Mesenchymal stem cell (in vitro differentiated cells and primary cell): Measurements from ENCODE around the gene FAM83B.
A peak's percentile ranks its signal among the peaks of the same experiment; 100 is the strongest.

Source experiments
- DNase-seq: peaks from one replicate; pipeline ENCODE4 v3.0.0-alpha.2; 2013
- H2AFZ ChIP-seq: one replicate; pipeline ENCODE4 v1.6.1; 2013; ENCODE audit warnings: low read depth, mild to moderate bottlenecking, control low read depth, inconsistent platforms, low read length, moderate library complexity
- H2AK5ac ChIP-seq: 2 replicates; pipeline ENCODE4 v1.6.1; 2013; ENCODE audit warnings: low read length, moderate library complexity, mild to moderate bottlenecking, inconsistent platforms; ENCODE audit not compliant: severe bottlenecking
- H2BK120ac ChIP-seq: one replicate; pipeline ENCODE4 v1.6.1; 2013; ENCODE audit warnings: low read depth, mild to moderate bottlenecking, inconsistent platforms, low read length, moderate library complexity
- H2BK12ac ChIP-seq, 2 experiments: one replicate each; pipeline ENCODE4 v1.6.1; 2013; ENCODE audit warnings: inconsistent platforms in 2 of 2, low read length in 2 of 2, mild to moderate bottlenecking in 2 of 2, moderate library complexity in 2 of 2, control low read depth in 1 of 2
- H2BK15ac ChIP-seq: one replicate; pipeline ENCODE4 v1.6.1; 2013; ENCODE audit warnings: mild to moderate bottlenecking, low read depth, inconsistent platforms; ENCODE audit not compliant: poor library complexity, severe bottlenecking
- H2BK5ac ChIP-seq: 2 replicates; pipeline ENCODE4 v1.6.1; 2013; ENCODE audit warnings: low read depth, mild to moderate bottlenecking, low read length, control low read depth, inconsistent platforms; ENCODE audit not compliant: poor library complexity, severe bottlenecking
- H3K14ac ChIP-seq, 2 experiments: one replicate each; pipeline ENCODE4 v1.6.1; 2013; ENCODE audit warnings: inconsistent platforms in 2 of 2, low read length in 2 of 2, control low read depth in 1 of 2, mild to moderate bottlenecking in 1 of 2, moderate library complexity in 1 of 2
- H3K18ac ChIP-seq, 2 experiments: one replicate each; pipeline ENCODE4 v1.6.1; 2013; ENCODE audit warnings: inconsistent platforms in 2 of 2, low read length in 2 of 2, control low read depth in 1 of 2, low read depth in 1 of 2, mild to moderate bottlenecking in 1 of 2
- H3K23ac ChIP-seq, 2 experiments: one replicate each; pipeline ENCODE4 v1.6.1; 2013; ENCODE audit warnings: inconsistent platforms in 2 of 2, low read length in 2 of 2, mild to moderate bottlenecking in 2 of 2, moderate library complexity in 2 of 2, control low read depth in 1 of 2
- H3K27ac ChIP-seq: 2 replicates; pipeline ENCODE4 v1.5.1; 2013; ENCODE audit warnings: mild to moderate bottlenecking, moderate library complexity, low read length, control low read depth, inconsistent platforms; ENCODE audit not compliant: poor library complexity, severe bottlenecking
- H3K27me3 ChIP-seq, 2 experiments: 2 replicates each; pipeline versions ENCODE4 v1.6.1 to v1.7.0; 2013; ENCODE audit warnings: low read length in 2 of 2, mild to moderate bottlenecking in 2 of 2, moderate library complexity in 2 of 2, control low read depth in 1 of 2, inconsistent platforms in 1 of 2; ENCODE audit not compliant: control insufficient read depth in 1 of 2, insufficient read depth in 1 of 2
- H3K36me3 ChIP-seq, 2 experiments: 2 replicates each; pipeline versions ENCODE4 v1.6.1 to v1.7.0; 2013; ENCODE audit warnings: low read length in 2 of 2, control low read depth in 1 of 2, inconsistent platforms in 1 of 2, low read depth in 1 of 2, mild to moderate bottlenecking in 1 of 2; ENCODE audit not compliant: insufficient read depth in 2 of 2, control insufficient read depth in 1 of 2
- H3K4ac ChIP-seq, 2 experiments: one replicate each; pipeline ENCODE4 v1.6.1; 2013; ENCODE audit warnings: inconsistent platforms in 2 of 2, low read length in 2 of 2, mild to moderate bottlenecking in 2 of 2, moderate library complexity in 2 of 2, control low read depth in 1 of 2, low read depth in 1 of 2
- H3K4me1 ChIP-seq: 2 replicates; pipeline ENCODE4 v1.6.1; 2013; ENCODE audit warnings: low read depth, low read length, control low read depth; ENCODE audit not compliant: control insufficient read depth, insufficient read depth
- H3K4me2 ChIP-seq: 2 replicates; pipeline ENCODE4 v1.6.1; 2013; ENCODE audit warnings: low read length, mild to moderate bottlenecking, inconsistent platforms; ENCODE audit not compliant: poor library complexity, severe bottlenecking
- H3K4me3 ChIP-seq, 2 experiments: 2 replicates each; pipeline versions ENCODE4 v1.5.1 to v1.7.0; 2013; ENCODE audit warnings: low read length in 2 of 2, mild to moderate bottlenecking in 2 of 2, control low read depth in 1 of 2, low read depth in 1 of 2; ENCODE audit not compliant: insufficient read depth in 1 of 2
- H3K79me1 ChIP-seq: replicated peaks from 2 replicates; pipeline ENCODE4 v1.6.1; 2013; ENCODE audit warnings: mild to moderate bottlenecking, control low read depth, low read length, inconsistent platforms; ENCODE audit not compliant: poor library complexity, severe bottlenecking
- H3K9ac ChIP-seq: 2 replicates; pipeline ENCODE4 v1.7.0; 2013; ENCODE audit warnings: mild to moderate bottlenecking, low read length, moderate library complexity
- H3K9me3 ChIP-seq: 2 replicates; pipeline ENCODE4 v1.7.0; 2013; ENCODE audit warnings: mild to moderate bottlenecking, low read length; ENCODE audit not compliant: control insufficient read depth
- H4K8ac ChIP-seq: one replicate; pipeline ENCODE4 v1.6.1; 2013; ENCODE audit warnings: inconsistent platforms, mild to moderate bottlenecking, low read length, moderate library complexity
- H4K91ac ChIP-seq: one replicate; pipeline ENCODE4 v1.6.1; 2013; ENCODE audit warnings: mild to moderate bottlenecking, low read length, inconsistent platforms
- WGBS: methylation state at CpG from one replicate; pipeline ENCODE4 v1.1.7; 2013; ENCODE audit warnings: mixed read lengths; 5-methylcytosine and 5-hydroxymethylcytosine counted together

Gene FAM83B

GRCh38 chr6:54981647-54982046 is 135.1 kb downstream of the FAM83B start:
- Histone ChIP-seq H2BK12ac (no peak overlapping the region), H3K27me3 (no peaks in the 10 kb centered on the region), H2BK120ac (no peak overlapping the region), H3K27ac (no peak overlapping the region), H4K91ac (no peak overlapping the region), H4K8ac (no peak overlapping the region), H2AFZ (no peak overlapping the region), H2BK15ac (no peak overlapping the region), H3K23ac (no peak overlapping the region), H3K36me3 (no peaks in the 10 kb centered on the region), H3K4me2 (no peak overlapping the region), H3K4me1 (no peaks in the 10 kb centered on the region), H3K9me3 (peaks cover 19% of the 10 kb centered on the region), H3K4ac (no peak overlapping the region), H3K18ac (no peak overlapping the region), H3K14ac (no peak overlapping the region), H2BK5ac (no peak overlapping the region), H3K4me3 (no peak overlapping the region), H3K79me1 (no peaks in the 10 kb centered on the region), H3K9ac (no peak overlapping the region), H2AK5ac (no peak overlapping the region)
- 78% methylated on average over 3 of the region's 3 CpGs for WGBS
- DNase-seq, result no peak

- Histone ChIP-seq H4K8ac (no peak overlapping the region), H3K4me3 (no peak overlapping the region), H2BK15ac (no peak overlapping the region), H3K23ac (no peak overlapping the region), H2BK5ac (no peak overlapping the region), H3K36me3 (no peaks in the 10 kb centered on the region), H3K4ac (no peak overlapping the region), H2BK120ac (no peak overlapping the region), H4K91ac (no peak overlapping the region), H3K14ac (no peak overlapping the region), H3K4me1 (no peaks in the 10 kb centered on the region), H3K18ac (no peak overlapping the region), H3K9me3 (peaks cover 19% of the 10 kb centered on the region), H3K9ac (no peak overlapping the region), H2BK12ac (no peak overlapping the region), H3K27ac (no peak overlapping the region), H3K79me1 (no peaks in the 10 kb centered on the region), H2AK5ac (no peak overlapping the region), H2AFZ (no peak overlapping the region), H3K4me2 (no peak overlapping the region), H3K27me3 (no peaks in the 10 kb centered on the region)
- no peak for DNase-seq
These were observed 141.2 kb downstream of the FAM83B start for GRCh38 chr6:54987633-54988290.

- Histone ChIP-seq H2BK5ac (no peak overlapping the region), H3K27me3 (no peaks in the 10 kb centered on the region), H3K4ac (no peak overlapping the region), H2AK5ac (no peak overlapping the region), H3K18ac (no peak overlapping the region), H3K14ac (no peak overlapping the region), H3K27ac (no peak overlapping the region), H2BK120ac (no peak overlapping the region), H3K79me1 (no peaks in the 10 kb centered on the region), H3K36me3 (no peaks in the 10 kb centered on the region), H3K4me2 (no peak overlapping the region), H4K8ac (no peak overlapping the region), H3K4me1 (no peaks in the 10 kb centered on the region), H3K9ac (no peak overlapping the region), H3K9me3 (peaks cover 19% of the 10 kb centered on the region), H3K23ac (no peak overlapping the region), H3K4me3 (no peak overlapping the region), H4K91ac (no peak overlapping the region), H2BK12ac (no peak overlapping the region), H2BK15ac (no peak overlapping the region), H2AFZ (no peak overlapping the region)
- DNase-seq, result peak; percentile 13
These were observed 142.0 kb downstream of the FAM83B start for GRCh38 chr6:54988576-54988975.

- H3K23ac ChIP-seq, result no peak overlapping the region
- H2AFZ ChIP-seq, result no peak overlapping the region
- no peak overlapping the region for H4K8ac ChIP-seq
- no peak overlapping the region for H3K9ac ChIP-seq
- no peak overlapping the region for H4K91ac ChIP-seq
- H2BK12ac ChIP-seq, result no peak overlapping the region
- H3K27me3 ChIP-seq, result no peaks in the 10 kb centered on the region
- WGBS, result 31% methylated on average over 3 of the region's 3 CpGs
- H3K4me2 ChIP-seq, result no peak overlapping the region
- H3K4me3 ChIP-seq, result no peak overlapping the region
- peak; percentile 50 for DNase-seq
- H2BK5ac ChIP-seq, result no peak overlapping the region
- no peaks in the 10 kb centered on the region for H3K36me3 ChIP-seq
- no peak overlapping the region for H3K14ac ChIP-seq
- no peak overlapping the region for H2BK15ac ChIP-seq
- H3K4ac ChIP-seq, result no peak overlapping the region
- H3K4me1 ChIP-seq, result no peaks in the 10 kb centered on the region
- no peak overlapping the region for H2AK5ac ChIP-seq
- no peak overlapping the region for H3K27ac ChIP-seq
- H3K79me1 ChIP-seq, result no peaks in the 10 kb centered on the region
- H3K18ac ChIP-seq, result no peak overlapping the region
- no peak overlapping the region for H2BK120ac ChIP-seq
- H3K9me3 ChIP-seq, result peaks cover 7% of the 10 kb centered on the region
These were observed 143.4 kb downstream of the FAM83B start for GRCh38 chr6:54990001-54990400.
